Stimulated activated naive CD4-positive, alpha-beta T cell treated with Interleukin-2 at 50 U/mL for 16 hours (primary cell): ENCODE results near the gene PLCL1.

ENCODE experiments used
- DNase-seq: peaks from one replicate; lab custom pipeline; 2025; lab: John Stamatoyannopoulos, UW

The PLCL1 gene

DNA sequence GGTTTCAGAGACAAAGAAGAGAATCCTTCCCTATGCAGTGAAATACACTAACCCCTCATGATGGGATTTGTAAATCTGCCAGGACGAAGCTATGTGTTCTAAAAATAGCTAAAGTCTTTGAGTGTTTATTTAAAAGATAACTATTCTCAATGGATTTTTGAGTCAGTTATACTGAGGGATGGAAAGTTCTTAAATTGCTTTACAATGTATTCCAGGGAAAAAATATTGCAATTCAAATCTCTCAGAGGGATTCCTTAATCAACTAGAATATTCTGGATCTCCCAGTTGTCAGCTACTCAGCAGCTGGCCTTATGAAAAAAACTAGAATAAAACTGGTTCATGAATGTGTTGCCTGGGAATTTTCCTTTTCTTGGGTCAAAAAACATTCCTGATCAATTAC, 312.4 kb downstream of the PLCL1 start:
- no peak for DNase-seq

DNA sequence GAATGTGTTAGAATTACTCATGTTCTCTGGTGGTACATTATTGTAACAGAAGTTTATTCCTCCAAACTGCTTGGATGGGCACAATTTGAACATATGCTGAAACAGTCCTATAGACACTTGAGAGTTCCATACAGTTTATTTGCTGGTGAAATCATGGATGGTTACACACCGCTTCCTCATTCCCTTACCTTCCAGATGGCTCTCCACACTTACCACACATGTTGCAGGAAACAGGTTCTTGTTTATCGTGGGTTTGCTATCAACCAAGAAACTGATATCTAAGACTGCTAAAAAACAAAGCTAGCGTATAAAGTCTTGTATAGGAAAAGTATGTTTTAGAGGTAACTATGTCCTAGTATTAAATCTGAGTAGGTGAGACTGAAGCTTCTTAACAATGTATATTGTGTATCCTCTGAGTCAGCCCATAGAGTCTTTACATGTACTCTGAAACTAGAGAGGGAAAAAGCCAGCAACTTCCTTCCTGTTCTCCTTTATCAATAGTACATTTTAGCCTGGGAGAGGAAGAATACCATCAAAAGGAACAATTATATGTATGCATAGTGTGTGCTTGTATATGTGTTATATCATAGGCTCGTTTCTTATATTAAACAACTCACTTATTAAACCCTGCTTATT, 313.1 kb downstream of the PLCL1 start:
- no peak for DNase-seq

DNA sequence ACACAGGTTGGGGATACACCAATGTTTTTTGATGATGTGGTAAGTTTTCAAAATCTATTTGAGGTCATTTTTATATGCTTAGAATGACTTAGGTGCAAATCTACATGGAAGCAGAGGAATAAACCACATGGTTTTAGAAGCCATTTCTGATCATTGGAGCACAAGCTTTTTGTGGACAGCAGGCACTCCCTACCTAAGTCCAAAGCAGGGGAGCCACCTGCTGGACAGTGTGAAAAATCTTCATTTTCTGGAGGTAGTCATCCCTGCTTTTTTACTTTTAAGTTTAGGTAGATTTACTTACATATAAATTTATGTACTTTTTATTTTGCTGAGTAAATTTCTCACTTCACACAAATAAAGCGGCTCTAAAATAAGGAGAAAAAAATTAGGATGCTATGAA, 323.2 kb downstream of the PLCL1 start:
- peak; percentile 30 for DNase-seq

DNA sequence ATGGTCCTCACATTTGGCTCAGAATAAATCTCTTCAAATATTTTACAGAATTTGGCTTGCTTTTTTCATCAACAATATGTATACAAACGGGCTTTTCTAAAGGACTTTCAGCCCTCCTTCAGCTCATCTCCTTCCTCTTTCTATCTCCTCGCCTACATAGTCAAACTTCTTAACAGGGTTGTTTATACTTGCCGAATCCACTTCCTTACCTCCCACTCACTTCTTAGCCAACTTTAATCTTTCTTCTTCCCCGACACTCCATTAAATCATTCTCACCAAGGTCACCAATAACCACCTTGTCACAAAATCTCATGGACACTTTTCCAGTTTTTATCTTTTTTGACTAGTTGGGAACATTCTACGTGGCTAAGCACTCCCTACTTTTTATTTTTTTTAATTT, 325.2 kb downstream of the PLCL1 start:
- DNase-seq: no peak

DNA sequence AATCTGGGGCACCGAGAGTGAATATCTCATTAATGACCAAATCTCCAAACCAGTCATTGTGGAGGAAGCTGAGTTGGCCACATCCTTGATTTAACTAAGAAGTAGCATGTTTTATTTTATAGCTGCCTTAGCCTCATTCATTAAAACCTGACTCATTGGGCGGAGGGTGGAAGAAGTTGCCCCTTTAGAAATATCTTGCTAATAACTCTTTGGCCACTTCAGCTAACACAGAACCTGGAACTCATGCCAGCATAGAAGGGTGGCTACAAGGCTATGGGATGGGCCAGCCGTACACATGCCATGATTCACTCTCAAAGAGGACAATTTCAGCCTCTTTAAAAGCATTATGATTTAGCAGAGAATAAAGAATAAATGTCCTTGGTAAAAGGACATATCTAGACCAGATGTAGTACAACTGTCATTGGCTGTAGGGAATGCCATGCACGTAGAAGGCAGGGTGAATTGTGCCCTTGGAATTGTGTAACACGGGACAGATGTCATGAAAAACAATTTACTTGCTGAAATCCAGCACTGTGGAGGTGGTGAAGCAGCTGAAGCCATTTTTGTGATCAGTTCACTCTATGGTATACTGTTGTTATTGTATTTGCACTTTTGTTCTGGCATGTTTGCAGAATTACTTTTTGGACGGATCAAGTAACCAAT, 330.0 kb downstream of the PLCL1 start:
- no peak for DNase-seq

DNA sequence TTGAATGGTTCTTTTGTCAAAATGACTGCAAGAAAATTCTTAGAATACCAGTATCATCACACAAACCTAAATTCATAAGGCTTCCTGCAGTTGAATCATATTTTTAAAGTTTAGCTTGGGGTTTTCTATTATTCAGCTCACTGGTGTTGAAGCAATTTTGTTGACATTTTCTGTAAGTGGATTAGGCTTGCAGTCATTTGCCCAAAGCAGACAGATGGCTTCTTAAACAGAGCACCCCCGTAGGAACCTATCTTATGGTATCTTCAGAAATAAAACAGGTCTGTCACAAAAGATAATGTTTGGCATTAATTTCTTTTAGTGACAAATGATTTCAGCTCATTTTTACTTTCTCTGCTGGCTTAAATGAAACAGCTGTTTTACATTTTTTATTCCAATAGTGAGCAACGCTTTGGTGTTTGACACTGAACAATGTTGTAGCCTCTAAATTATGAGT, 331.1 kb downstream of the PLCL1 start:
- DNase-seq: no peak

DNA sequence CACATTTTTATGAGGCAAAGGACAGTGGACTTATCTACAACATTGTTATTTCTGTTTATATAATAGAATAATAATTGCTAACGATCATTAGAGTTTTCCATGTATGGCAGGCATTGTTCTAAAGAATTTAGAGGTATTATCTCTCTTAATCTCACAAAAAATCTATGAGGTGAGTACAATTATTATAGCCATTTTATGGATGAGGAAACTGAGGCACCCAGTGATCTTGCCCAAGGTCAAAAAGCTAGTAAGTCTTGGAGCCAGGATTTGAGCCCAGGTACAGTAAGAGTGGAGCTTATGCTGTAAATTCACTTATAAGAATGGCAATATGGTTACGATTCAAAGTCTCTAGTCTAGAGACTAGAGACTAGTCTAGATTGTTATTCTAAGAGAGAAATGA, 331.7 kb downstream of the PLCL1 start:
- no peak for DNase-seq

DNA sequence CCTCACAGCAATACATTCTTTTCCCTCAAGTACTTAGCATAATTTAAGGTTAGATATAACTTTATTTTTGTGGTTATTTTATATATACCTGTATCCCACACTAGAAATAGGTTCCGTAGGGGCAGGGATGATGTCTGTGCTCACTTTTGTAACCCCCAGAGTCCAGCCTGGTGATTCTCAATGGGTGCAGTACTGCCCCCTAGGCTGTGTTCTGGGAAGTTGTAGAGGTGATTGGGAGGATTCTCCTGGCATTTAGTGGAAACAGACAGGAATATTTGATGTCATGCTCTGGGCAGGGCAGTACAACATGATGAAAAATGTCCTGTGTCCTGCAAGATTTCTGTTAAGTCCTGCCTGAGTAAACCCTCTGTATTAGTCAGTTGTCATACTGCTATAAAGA, 333.3 kb downstream of the PLCL1 start:
- DNase-seq: no peak

DNA sequence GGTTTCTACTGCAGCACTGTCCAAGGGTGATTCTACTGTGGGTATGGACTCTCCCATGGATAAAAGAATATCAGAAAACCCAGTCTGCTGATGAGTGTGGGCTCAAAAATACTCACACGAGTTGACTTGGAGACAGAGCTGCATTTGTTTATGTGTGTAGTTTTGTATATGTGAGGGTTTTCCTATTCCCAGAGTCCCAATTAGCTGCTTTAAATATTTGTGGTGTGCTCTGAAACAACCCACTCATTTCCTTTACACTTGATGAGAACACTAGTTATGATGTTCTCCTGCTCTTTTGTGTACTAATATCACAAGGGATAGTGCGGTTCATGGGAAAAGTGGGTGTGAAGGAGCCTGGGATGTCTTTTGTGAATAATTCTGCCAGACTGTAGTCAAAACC, 337.3 kb downstream of the PLCL1 start:
- no peak for DNase-seq

DNA sequence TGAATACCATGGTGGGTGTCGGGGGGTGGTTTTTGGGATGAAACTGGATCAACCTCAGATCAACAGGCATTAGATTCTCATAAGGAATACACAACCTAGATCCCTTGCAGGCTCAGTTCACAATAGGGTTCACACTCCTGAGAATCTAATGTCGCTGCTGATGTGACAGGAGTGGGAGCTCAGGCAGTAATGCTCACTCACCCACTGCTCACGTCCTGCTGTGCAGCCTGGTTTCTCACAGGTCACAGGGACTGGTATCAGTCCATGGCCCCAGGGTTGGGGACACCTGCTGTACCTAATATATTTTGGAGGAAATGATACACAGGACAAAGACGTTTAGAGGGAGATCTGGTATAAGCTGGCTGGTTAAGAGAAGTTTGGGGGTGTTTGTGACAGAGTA, 338.8 kb downstream of the PLCL1 start:
- DNase-seq: no peak

DNA sequence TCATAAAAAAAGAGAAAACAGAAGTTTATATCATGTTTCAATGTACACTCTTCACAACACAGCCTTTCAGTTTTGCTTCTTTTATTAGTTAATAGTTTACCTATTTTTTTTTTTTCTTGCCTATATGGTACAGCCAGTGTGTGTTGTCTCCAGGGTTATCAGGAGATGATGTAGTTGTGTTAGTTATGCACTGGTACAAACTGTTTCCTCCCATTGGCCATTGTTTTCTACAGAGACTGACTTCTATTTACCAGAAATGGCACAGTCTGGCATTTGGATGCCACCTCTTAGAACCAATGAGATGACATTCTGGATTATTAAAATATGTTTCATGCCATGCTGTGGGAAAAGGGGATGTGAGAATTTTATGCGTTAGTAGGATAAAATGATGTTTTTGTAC, 339.4 kb downstream of the PLCL1 start:
- DNase-seq: no peak

DNA sequence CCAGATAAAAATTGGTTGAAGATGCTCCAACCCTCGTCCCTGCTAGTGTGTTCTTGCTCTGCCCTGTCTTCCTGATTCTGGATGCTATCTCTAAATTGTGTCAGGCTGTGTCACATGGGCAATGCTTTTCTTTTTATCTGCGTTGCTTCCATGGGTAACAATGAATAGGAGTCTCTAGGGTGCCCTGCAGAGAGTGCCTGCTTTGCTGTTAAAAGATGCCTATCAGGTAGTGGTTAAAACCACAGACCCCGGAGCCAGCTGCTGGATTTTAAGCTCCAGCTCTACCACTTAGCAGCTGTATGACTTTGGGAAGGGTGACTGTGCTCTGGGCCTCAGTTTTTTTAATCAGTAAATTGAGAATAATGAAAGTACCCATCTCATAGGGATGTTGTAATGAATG, 340.3 kb downstream of the PLCL1 start:
- no peak for DNase-seq

DNA sequence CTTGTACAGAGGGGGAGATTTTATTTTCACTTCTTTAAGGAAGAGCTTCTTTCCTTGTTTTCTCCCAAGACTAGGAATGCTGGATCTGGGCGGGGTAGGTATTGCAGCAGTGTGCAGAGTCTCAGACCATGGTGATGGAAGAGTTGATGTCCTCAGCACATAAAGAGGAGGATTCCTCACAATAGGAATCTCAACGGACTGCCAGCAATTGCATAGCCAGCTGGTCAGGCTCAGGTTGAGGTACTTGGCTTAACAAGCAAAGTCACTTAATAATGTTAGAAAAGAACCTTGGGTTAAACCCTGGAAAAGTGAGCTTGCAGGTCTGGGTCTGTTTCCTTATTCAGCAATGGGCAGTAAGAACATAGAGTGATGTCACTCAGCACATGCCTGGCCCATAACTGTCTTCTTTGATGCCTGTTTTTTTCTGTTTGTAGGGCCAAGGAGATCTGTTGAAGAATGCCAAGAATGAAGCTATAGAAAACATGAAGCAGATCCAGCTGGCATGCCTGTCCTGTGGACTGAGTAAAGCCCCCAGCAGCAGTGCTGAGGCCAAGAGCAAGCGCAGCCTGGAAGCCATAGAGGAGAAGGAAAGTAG, 342.1 kb downstream of the PLCL1 start:
- DNase-seq: no peak

DNA sequence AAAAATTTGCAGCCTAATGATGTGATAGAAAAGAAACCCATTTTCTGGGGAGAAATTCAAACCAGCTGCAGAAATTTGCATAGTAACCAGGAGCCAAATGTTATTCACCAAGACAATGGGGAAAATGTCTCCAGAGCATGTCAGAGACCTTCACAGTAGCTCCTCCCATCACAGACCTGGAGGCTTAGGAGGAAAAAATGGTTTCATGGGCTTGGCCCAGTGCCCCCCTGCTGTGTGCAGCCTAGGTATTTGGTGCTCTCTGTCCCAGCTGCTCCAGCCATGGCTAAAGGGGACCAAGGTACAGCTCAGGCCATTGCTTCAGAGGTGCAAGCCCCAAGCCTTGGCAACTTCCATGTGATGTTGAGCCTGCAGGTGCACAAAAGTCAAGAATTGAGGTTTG, 352.9 kb downstream of the PLCL1 start:
- DNase-seq: no peak

DNA sequence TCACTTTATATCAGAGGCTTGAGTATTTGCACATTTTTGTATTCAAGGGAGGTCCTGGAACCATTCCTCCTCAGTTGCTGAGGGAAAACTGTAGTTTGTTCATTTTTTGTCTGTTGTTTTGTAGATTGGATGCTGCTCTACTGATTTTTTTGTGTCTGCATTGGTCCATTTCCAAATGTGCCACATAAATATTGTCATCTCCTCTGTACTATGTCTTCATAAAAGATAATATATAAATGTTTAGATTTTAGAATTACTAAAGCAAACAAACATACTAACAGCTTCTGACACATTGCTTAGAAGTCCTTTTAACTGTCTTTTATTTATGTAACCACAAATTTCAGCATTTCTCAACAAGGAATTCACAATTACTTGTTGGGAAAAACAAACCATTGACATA, 356.8 kb downstream of the PLCL1 start:
- no peak for DNase-seq

DNA sequence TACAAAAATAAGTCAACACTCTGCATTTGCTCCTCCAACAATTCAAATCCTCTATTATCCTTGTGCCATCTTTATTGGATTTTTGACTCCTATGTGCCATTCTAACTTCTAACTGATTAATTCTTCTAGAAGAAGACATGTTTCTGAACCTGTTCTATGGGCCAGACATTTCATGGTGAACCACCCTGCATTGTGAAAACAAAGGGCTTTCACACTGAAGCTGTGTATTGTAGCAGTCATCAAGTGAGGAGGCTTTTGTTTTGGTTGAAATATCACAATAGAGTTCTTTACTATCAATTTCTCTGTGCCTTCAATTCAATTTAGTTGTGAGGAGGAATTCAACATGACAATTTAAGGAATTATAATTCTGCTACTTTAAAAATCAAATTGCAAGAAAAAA, 357.9 kb downstream of the PLCL1 start:
- DNase-seq: no peak

DNA sequence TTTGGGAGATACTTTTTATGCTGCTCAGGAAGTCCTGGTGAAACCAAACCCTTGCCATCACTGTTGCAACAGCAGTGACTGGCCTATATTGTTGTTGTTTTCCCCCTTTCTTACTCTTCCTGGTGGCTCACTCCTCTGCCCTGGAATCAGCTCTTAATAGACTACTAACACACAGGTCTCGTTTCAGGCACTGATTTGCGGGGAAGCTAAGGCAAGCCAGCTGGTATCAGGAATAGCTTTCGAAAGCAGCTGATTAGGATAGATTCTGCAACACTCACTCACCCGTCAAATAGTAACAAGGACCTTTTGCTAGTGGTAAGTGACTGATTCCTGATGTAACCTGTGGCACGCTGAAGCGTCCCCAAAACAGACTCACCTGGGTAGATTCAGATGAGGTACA, 360.4 kb downstream of the PLCL1 start:
- DNase-seq: no peak

DNA sequence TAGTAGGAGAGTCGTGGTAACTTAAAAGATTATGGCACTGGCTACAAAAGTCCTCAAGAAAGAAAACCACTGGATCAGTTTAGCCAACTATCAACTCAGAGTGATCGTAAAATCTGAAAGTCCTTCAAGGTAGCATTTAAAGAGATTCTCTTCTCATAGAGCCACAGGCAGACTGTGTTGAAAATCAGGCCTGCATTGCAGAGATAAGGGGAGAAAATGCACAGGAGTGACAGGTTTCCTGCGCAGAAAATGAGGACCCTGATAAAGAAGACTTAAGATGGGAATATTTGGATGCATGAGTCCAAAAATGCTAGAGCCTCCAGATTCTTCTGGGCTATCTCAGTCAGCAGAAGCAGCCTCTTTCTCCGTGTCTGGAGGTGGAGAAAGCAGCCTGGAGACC, 360.9 kb downstream of the PLCL1 start:
- no peak for DNase-seq

DNA sequence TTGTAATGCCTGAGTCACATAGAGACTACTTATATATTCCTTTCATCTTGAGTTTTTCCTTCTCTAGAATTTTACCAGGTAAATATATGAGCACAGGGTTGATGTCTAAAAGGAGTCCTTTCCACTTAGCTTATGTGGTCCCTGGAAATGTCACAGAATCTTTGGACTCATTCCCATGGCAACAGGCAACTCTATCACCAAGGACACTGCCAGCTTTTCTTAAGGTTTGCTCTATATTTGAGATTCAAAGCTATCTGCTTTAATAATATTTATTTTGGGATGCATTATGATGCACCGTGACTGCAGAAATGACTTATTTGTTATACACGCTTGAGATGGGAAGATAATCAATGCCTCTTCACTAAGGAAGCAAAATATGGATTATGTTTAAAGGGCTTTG, 363.0 kb downstream of the PLCL1 start:
- no peak for DNase-seq

DNA sequence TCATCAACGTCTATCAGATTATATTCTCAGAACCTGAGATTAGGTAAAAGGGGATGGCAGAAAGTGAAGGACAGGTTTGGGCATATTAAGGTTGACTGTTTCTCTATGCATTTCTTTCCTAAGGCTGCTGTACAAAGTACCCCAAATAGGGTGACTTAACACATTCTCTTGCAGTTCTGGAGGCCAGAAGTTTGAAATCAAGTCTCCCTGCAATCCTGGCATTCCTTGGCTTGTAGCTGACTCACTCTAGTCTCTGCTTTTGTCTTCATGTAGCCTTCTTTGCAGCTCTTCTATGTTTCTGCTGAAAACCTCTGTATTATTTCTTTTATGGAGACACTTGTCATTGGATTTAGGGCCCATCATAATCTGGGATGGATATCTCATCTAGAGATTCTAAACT, 364.3 kb downstream of the PLCL1 start:
- no peak for DNase-seq

DNA sequence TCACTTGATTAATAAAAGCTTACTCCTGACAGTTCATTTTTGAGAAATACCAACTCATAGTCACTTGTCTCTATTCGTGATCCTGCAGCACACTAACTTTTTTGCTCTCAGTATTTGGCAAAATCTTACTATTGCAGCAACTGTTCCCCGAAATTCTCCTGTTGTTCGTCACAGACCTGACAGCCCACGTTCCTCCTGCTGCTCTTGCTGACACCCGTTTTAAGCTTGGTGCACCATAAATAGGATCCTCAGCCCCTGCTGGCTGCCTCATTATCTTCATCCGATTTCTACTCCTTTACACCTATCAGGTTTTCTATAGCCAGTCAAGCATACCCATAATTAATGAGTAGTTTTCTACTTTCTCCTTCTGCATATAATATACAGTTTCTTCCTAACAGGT, 368.8 kb downstream of the PLCL1 start:
- DNase-seq: no peak

DNA sequence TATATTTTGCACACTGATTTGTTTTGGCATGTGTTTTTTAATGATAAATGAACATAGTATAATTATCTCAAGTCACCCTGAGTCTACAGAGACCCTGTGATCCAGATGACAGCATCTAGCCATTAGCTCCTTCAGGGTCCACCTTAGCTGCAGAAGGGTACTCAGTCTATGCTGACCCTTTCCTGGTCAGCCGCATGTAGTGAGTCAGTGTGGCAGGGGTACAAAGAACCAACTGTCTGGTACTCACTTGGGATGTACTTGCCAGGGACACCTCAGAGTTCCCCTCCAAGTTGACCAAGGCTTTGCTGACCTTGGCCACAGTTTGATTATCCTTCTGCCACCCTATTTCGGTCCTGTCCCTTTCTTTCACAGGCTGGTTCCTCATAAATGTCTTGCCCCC, 369.5 kb downstream of the PLCL1 start:
- DNase-seq: no peak

DNA sequence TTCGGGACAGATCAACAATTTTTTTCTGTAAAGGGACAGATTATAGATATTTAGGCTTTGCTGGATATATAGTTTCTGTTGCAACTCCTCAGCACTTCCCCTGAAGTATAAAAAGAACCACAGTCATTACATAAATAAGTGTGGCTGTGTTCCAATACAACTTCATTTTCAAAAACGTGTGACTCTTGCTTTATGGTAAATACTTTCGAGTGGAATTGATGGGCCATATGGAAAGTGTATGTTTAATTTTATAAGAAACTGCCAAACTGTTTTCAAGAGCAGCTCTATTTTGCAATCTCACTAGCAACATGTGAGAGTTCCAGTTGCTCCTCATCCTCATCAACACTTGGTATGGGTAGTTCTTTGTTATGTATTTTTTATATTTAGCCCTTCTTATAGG, 370.9 kb downstream of the PLCL1 start:
- no peak for DNase-seq

DNA sequence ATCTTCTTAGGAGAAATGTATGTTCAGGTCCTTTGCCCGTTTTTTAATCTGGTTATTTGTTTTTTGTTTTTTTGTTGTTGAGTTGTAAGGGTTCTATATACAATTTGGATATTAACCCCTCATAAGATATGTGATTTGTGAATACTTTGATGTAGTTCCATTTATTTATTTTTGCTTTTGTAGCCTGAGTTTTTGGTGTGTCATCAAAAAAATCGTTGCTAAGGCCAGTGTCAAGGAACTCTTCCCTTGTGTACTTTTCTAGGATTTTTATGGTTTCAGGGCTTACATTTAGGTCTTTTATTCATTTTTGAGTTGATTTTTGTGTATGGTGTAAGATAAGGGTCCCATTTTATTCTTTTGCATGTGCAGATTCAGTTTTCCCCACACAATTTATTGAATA, 372.6 kb downstream of the PLCL1 start:
- no peak for DNase-seq
